AG10803 (cell line): Measurements from ENCODE around the gene FGF6.

Experiments used
- DNase-seq: peaks from one replicate; pipeline ENCODE4 v3.0.0; 2010; ENCODE audit warnings: low read depth
- H3K4me3 ChIP-seq: 2 replicates; pipeline ENCODE4 v1.5.1; 2011; ENCODE audit warnings: mild to moderate bottlenecking, low read length, control low read depth
- TF ChIP-seq, protein P1 (sequence below): conservative IDR thresholded peaks from 2 replicates; pipeline ENCODE4 v1.5.1; 2011; ENCODE audit warnings: mild to moderate bottlenecking, low read length, control low read depth, inconsistent platforms

FGF6 gene

DNA sequence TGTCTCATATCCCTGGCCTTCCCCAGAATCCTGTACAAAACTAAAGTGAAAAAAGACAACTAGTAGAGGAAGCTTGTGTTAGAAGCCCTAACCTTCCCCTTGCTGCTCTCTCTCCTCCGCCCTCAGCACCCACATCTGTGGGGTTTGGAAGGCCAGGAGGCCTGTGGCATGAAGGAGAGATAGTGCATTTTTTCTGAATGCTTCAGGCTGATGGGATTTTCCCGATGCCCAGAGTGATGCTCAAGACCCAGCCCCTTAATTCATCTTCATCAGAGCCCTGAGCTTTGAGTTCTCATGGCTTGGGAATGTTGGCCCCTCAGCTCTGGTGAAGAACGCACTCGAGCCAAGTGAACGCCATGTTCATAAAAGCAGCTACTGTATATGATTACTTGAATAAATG lies 5.9 kb downstream of the FGF6 start:
- H3K4me3 ChIP-seq, result no peak overlapping the region
- no peak for DNase-seq
- TF ChIP-seq, protein P1, sequence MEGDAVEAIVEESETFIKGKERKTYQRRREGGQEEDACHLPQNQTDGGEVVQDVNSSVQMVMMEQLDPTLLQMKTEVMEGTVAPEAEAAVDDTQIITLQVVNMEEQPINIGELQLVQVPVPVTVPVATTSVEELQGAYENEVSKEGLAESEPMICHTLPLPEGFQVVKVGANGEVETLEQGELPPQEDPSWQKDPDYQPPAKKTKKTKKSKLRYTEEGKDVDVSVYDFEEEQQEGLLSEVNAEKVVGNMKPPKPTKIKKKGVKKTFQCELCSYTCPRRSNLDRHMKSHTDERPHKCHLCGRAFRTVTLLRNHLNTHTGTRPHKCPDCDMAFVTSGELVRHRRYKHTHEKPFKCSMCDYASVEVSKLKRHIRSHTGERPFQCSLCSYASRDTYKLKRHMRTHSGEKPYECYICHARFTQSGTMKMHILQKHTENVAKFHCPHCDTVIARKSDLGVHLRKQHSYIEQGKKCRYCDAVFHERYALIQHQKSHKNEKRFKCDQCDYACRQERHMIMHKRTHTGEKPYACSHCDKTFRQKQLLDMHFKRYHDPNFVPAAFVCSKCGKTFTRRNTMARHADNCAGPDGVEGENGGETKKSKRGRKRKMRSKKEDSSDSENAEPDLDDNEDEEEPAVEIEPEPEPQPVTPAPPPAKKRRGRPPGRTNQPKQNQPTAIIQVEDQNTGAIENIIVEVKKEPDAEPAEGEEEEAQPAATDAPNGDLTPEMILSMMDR, result no peak

DNA sequence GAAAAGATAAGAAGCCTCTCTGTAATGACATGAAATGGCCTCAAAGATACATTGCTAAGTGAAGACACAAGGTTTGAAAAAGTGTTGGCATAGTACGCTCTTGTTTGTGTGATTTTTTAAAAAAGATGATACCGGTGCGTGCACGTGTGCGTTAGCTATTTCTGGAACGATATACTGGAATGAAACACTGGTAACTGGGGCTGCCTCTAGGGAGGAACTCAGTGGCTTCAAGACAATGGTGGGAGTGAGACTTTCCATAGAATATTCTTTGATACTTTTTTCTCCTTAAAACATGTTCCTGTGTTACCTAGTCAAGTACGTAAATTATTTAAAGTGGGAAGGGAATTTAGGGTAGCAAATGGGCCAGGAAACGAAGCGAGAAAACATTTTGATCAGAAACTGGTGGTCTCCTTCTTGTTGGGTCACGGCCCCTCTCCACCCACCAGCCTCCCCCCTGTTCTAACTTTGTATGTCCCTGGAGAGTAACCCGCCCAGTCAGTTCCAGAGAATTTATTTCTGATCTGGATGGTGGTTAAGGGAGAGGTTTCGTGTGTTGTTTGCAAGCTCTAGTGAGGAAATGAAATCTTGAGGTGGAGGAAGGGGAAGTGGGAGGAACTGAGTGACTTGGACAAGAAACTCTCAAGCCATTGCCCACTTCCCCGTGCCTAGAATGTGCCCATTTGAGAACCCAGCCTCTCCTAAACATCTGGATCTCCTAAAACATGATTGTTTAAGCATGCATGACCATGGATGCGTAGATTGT lies 6.6 kb downstream of the FGF6 start:
- TF ChIP-seq, protein P1, result no peak
- DNase-seq, result no peak
- no peak overlapping the region for H3K4me3 ChIP-seq

DNA sequence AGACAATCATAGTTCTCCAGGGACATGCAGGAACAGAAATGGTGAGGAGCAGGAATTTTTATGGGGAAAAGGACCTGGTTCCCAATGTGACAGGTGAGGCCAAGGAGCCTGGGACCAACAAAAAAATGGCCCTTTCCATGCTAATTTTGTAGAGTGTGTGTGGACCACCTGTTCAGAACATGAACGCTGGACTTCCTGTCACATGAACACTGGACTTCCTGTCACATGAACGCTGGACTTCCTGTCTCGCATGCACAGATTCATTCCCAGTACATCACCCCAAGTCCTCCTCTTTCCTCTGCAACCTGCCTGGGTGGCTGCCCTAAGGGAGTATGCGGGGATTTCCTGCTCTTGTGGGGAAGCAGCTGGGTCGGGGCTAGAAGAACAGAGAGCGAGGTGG lies 10.1 kb downstream of the FGF6 start:
- DNase-seq, result no peak
- TF ChIP-seq, protein P1, result no peak
- H3K4me3 ChIP-seq, result no peak overlapping the region

DNA sequence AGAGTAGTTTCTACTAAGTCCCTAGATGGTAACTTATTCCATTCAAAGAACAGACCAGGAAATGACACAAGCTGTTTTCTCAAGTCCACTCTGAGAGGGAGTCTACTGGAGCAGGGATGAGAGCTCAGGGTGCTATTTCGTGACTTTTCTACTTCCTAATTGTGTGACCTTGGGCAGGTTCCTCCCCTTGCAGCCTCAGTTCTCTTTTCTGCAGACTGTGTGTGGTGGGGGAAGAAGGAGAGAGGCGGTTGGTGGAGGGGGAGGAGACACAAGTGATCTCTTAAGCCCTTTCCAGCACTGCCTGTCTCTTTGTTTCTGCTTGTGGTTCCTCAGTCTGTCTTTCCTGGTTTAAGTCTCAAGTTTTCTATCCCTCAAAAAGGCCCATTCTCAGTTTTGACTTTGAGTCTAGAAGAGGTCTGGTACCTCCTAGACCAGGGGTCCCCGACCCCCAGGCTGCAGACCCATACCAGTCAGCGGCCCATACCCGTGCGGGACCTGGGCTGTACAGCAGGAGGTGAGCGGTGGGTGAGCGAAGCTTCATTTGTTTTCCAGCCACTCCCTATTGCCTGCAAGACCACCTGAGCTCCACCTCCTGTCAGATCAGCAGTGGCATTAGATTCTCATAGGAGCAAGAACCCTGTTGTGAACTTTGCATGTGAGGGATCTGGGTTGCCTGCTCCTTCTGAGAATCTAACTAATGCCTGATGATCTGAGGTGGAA lies 10.7 kb downstream of the FGF6 start:
- DNase-seq, result no peak
- TF ChIP-seq, protein P1, result no peak

DNA sequence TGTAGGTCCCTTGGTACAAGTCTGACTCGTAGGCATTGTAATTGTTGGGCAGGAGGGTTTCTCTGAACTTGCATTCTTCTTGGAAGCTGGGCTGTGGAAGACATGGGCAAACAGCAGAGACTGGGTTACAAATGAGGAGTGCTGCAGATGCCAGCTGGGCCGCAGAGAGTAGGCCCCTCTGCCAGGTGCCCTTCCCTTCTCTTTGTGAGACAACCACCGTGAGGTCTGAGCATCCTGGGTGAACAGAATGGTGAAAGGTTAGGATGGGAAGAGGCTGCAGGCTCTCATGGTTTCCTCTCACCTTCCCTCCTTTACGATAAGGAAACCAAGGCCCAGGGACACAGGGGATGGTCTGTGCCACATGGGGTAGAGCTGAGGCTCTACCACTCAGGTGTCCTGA lies 11.3 kb downstream of the FGF6 start:
- no peak for DNase-seq
- TF ChIP-seq, protein P1, result no peak
- no peak overlapping the region for H3K4me3 ChIP-seq

More for the DNA sequence above, 10.7 kb downstream of the FGF6 start:
- H3K4me3 ChIP-seq, result no peak overlapping the region

DNA sequence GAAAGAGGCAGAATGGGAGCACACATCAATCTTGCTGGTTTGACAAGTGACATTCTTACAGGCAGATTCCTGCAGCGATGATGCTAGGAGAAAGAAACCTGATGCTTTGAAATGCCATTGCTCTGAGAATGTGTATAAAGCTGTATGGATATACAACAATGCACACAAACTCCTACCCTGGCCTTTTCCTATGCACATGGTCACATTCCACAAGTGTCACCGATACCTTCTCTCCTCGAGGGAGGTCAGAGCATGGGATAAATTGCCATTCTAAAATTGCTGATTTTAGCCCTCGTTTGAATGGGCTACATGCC lies 11.9 kb downstream of the FGF6 start:
- no peak overlapping the region for H3K4me3 ChIP-seq
- no peak for DNase-seq
- TF ChIP-seq, protein P1, result no peak
